SU-DHL-6 (cell line): ENCODE results near the gene CLPTM1L.
"Not testable (repeated sequence)": the region's sequence is repeated elsewhere in the genome, so short reads cannot be mapped to it uniquely, and the experiment has no call there.

Experiments
- EZH2phosphoT487 ChIP-seq: fragments of 200-600 bp; sonication (generic), shearing (Covaris generic); conservative IDR thresholded peaks from 2 replicates; pipeline ENCODE4 v1.6.1; 2018; ENCODE audit warnings: mild to moderate bottlenecking, antibody characterized with exemption, low read length, moderate library complexity, mixed read lengths
- TF ChIP-seq, protein P1 (sequence below): fragments of 200-600 bp; sonication (generic); IDR thresholded peaks from one replicate; pipeline ENCODE4 v1.5.1; 2017; ENCODE audit warnings: antibody characterized with exemption, mild to moderate bottlenecking, low read length, moderate library complexity; ENCODE audit not compliant: insufficient read depth, poor library complexity, severe bottlenecking

- TF ChIP-seq, protein P1, sequence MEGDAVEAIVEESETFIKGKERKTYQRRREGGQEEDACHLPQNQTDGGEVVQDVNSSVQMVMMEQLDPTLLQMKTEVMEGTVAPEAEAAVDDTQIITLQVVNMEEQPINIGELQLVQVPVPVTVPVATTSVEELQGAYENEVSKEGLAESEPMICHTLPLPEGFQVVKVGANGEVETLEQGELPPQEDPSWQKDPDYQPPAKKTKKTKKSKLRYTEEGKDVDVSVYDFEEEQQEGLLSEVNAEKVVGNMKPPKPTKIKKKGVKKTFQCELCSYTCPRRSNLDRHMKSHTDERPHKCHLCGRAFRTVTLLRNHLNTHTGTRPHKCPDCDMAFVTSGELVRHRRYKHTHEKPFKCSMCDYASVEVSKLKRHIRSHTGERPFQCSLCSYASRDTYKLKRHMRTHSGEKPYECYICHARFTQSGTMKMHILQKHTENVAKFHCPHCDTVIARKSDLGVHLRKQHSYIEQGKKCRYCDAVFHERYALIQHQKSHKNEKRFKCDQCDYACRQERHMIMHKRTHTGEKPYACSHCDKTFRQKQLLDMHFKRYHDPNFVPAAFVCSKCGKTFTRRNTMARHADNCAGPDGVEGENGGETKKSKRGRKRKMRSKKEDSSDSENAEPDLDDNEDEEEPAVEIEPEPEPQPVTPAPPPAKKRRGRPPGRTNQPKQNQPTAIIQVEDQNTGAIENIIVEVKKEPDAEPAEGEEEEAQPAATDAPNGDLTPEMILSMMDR, result not testable (repeated sequence)
- TF ChIP-seq EZH2phosphoT487, result not testable (repeated sequence)
These were observed 60.4 kb downstream of the CLPTM1L start for GRCh38 chr5:1284336-1284970.
